ENCODE results near the gene CHAT. TPM values are rescaled to one million over a fixed set of nuclear protein-coding genes. Genes with fewer than 3 reads are reported as not detected.

CHAT gene
- total RNA-seq, 2 donors from 2014 or later, result 0.59 to 0.82 TPM

DNA sequence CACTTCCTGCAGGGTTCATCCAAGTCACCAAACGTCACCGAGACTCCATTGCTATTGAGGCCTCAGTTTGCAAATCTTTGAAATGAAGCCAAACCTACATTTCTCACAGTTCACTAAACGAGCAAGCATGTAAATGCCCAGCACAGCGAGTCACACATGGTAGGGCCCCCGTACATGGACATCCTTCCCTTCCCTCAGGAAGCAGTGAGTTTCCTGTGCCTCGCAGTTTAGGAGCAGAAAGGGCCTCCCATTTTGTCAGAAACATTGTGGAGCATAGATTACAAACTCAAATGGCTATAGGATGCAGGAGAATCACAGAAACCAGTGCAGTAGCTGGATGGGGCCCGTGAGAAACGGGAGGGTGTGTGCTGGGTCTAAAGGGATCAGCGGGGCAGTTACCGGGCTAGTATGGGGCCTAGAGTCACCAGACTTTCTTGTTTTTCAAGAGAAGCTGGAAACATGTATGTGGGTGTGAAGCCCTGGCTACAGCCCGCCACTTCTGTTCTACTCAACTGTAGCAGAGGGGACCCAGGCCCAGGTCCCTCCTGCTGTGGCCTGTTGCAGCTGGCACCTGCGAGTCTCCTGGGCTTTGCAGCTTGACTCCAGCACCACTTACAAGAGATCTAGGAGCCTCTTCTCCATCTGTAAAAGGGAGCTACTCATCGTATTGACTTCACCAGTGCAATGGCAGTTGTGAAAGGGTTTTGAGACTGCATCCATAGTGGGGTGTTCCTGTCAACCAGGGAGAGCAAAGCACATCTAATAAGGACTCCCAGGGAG, 17.9 kb upstream of the CHAT start:
- intact Hi-C loops (cut with DNase I, micrococcal nuclease), result no loop called here
- no peak for DNase-seq

DNA sequence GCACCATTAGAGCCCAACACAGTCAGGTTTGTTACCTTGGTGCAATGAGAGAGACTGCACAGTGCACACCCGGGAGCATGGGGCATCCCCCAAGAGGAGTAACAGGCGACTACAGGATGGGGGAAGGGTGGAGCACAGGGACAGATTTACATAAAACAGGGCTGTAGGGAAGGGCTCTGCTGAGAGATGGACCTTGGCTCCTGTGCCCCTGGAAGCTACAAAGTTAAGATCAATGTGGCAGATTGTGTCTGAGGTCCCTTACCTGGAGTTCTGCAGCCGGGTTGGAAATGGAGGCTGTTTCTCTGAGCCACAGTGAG, 17.4 kb upstream of the CHAT start:
- ATAC-seq (no peak), DNase-seq (no peak)
- intact Hi-C loops (cut with DNase I, micrococcal nuclease), result no loop called here

More for the DNA sequence above, 17.9 kb upstream of the CHAT start:
- no peak for ATAC-seq

DNA sequence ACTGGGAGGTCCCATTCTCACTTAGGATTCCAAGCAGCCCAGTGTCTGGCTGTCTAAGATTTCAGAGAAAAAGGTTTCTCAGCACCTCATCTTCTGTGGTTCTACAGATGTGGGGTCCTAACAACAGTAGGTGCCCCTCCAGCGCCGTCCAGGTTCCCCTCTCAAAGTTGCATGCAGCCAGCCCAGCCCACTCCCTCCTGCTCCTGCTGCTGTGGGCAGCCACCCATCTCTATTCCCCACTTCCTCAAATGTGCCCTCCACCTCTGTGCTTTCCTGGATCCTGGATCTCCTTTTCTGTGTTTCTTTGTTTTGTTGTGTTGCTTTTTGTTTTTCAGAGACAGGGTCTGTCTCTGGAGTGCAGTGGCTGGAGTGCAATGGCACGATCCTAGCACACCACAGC, 17.0 kb upstream of the CHAT start:
- ATAC-seq (no peak), DNase-seq (no peak)
- intact Hi-C loops (cut with DNase I, micrococcal nuclease), result no loop called here

DNA sequence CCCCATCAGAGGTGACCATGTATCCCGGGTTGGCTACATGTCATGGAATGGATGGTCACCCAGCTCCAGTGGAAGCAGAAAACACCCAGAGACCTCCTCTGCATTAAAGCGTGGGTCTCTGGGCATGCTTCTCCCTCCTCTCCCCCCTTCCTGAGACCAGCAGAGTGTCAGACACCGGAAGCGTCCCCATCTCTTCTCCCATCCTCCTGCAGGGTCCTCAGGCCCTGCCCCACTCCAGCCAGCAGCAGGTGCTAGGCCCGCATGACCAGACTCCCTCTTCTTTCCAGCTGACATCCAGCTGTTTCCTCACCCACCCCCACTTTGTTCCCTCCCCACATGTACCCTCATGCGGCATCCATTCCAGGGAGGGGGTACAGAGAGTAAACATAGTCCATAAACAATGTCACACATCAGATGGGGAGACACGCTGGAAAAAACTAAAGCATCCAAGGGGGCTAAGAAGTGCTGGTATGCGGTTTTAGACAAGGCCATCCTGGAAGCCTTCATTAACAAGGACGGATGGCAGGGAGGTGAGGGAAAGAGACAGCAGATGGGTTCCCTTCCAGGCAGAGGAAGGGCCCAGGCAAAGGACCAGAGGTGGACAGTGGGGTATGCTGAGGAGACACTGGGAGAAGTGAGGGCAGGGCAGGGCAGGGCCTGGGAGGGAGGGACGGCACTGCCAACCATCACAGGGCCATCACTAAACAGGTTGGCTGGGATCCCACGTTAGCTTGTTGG, 16.2 kb upstream of the CHAT start:
- intact Hi-C loops (cut with DNase I, micrococcal nuclease), result no loop called here
- DNase-seq (no peak), ATAC-seq (no peak)

DNA sequence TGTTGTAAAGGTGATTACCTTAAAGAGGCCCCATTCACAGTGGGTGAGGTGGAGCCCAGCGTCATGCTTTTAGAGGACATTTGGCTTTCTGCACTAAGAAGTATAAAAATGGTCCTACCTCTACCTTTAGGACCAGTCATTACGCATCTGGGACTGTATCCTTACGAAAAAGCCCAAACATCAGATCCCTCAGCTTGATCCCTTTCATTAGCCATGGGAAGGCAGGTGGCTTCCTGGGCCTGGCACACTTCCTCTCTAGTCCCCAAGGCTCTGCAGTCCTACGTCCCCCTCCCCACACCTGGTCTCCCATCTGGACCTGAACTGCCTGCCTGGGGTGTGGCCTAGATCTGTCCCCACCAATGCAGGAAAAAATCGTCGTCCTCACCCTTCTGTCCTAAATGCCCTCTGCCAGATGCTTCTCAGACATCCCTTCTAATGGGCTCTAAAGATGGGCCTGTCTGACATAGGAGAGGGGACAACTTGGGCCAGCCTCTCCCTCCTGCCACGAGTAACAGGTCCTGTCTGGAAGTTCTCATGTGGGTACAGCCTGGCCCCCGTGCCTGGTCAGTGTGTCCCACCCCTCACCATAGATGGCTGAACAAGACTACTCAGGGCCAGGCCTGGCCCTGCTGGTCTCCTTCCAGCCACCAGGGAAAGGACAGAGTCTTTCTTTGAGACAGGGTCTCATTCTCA, 15.5 kb upstream of the CHAT start:
- no peak for ATAC-seq
- no peak for DNase-seq
- intact Hi-C loops (cut with DNase I, micrococcal nuclease), result no loop called here

DNA sequence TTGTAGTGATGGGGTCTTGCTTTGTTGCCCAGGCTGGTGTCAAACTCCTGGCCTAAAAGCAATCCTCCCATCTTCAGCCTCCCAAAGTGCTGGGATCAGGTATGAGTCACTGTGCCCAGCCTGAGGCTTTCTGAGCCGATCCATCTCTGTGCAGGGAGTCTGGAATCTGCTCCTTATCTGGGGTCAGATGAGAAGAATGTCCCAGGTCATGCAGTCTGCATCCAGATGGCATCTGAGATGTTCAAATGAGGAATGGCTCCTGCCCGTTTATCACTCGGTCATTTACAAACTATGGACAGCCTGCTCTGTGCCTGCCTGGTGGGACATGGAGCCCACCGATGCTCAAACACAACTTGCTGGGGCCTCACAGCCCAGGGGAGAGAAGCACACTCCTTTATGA, 14.9 kb upstream of the CHAT start:
- DNase-seq (no peak), ATAC-seq (no peak)
- intact Hi-C loops (cut with DNase I, micrococcal nuclease), result no loop called here

DNA sequence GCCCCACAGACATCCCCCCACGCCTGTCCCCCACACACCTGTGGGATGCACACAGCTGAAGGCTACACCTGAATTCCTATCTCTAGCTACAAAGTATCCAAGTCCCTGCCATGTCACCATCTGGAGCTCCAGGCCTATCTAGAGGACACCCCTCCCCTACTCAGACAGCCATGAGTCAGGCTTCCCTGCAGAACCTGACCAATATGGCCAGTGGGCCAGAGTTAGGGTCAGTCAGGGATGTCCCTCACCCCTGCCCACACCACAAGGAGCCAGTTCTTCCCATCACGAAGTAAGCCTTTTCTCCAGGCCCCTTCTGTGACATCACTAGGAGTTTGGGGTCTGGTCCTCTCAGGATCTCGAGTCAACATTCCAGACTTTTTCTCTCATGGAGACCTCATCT, 14.3 kb upstream of the CHAT start:
- ATAC-seq (no peak), DNase-seq (no peak)
- intact Hi-C loops (cut with DNase I, micrococcal nuclease), result no loop called here

DNA sequence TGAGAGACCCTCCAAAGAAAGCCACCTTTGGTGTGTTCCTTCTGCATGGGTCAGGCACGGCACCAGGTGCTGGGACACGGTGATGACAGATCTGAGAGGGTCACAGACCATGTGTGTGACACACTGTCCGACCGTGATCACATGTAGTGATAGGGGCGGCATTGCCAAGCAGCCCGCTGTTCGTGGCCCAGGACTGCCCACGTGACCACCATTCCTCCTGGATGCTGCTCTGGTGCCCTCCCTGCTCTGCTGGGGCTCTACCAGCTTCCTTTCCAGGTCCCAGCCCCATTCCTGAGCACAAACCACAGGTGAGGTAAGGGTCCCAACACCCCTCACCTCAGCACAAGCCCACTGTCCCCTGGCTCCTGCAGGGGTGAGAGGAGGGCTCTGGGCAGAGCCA, 13.8 kb upstream of the CHAT start:
- no peak for DNase-seq
- intact Hi-C loops (cut with DNase I, micrococcal nuclease), result no loop called here
- ATAC-seq, result no peak

DNA sequence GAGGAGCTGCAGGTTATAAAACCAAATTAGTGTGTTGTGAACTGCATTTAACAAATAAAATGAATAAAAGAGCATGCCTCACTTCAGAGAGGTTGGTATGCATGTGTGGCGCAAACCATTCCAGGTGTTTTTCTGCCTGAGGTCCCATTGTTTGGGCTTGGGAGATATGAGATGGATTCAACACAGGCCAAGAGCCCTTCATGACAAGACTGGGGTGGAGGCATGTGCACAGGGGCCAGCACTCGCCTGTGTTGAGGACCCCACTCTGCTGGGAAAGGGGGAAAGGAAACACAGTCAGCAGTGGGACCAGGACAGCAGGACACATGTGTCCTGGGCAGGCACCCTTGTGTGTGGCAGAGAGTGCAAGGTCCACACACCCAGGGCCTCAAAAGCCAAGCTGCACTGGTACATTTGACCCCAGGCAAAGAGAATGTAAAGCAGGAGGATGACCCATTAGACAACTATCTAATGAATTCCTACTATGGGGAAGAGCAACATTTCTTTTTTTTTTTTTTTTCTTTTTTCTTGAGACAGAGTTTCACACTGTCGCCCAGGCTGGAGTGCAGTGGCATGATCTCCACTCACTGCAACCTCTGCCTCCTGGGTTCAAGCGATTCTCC, 12.9 kb upstream of the CHAT start:
- no peak for ATAC-seq
- DNase-seq, result no peak
- intact Hi-C loops (cut with DNase I, micrococcal nuclease), result no loop called here

DNA sequence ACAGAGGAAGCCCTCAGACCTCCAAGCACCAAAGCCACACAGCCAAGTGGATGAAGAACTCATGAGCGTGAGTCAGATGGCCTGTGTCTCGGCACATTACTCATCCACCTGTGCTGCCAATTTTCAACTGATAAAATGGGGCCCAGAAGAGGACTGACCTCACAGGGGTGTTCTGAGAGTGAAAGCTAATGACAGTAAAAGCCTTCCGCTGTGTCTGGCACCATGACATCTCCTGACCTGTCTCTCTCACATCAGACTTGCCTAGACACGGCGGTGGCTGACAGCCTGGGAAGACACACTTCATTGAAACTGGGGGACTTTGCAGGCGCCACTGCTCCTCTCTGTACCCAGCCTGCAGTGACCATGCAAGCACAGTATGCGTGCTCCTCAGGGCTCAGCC, 12.0 kb upstream of the CHAT start:
- intact Hi-C loops (cut with DNase I, micrococcal nuclease), result no loop called here
- ATAC-seq (no peak), DNase-seq (no peak)

DNA sequence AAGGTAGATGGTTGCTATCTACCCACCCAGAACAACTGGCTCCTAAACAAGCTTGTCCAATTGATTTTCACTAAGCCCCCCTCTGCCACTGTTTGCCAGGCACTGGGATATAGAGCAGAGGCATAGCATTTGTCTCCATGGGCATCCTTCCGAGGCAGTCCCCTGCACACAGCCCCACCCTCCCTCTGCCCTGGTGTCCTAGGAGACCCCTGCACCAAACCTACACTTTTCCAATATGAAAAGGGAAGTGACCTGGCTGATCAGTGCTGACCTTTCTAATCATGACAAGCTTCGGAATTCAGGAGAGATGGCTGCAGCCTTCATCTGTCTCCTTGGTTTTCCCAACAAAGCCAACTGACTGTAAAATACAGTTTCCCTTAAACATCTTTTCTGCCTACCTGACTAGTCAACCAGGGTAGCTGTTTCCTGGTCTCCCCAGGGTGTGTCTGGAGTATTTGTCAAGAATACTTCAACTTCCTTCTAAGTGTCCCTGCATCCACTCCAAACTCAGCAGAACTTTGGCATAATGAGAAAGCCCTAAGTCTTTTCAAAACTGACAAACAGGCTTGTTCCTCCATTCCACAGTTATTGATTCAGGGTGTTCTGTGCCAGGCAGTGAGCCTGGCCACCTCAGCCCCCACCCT, 11.3 kb upstream of the CHAT start:
- DNase-seq (no peak), ATAC-seq (no peak)

DNA sequence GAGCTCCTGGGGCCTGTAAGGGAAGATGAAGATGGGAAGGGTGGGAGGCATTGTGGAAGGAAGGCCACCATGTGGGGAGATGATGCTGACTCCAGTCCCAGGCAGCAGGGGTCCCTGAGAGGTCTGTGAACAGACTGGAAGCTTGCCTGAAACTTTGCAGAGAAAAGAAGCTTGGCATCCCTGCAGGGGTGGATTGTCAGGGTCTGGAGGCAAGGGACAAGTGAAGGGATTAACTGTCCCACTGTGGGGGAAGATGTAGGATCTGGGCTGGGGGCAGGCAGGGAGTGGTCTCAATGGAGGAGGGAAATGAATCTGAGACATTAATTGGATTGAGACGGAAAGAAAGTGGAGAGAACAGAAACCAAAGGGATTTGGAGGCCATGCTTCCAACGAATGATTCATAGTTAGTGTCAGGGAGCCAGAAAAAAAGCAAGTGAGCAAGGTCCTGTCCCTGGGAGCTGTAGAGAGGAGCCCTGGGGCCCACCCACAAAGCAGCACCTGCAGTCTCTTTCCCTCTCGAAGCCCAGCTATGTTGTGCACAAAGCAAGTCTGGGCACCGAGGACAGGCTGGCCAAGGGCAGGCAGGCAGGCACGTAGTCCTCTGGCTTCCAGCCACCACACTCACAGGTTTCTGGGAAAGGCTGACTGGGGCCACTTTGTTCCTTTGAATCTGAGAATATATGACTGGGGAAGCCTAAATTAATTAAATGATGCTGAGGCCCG, 8.5 kb upstream of the CHAT start:
- DNase-seq, result no peak
- ATAC-seq, result no peak
- intact Hi-C loops (cut with DNase I, micrococcal nuclease), result no loop called here

More for the DNA sequence above, 11.3 kb upstream of the CHAT start:
- intact Hi-C loops (cut with DNase I, micrococcal nuclease), result no loop called here

DNA sequence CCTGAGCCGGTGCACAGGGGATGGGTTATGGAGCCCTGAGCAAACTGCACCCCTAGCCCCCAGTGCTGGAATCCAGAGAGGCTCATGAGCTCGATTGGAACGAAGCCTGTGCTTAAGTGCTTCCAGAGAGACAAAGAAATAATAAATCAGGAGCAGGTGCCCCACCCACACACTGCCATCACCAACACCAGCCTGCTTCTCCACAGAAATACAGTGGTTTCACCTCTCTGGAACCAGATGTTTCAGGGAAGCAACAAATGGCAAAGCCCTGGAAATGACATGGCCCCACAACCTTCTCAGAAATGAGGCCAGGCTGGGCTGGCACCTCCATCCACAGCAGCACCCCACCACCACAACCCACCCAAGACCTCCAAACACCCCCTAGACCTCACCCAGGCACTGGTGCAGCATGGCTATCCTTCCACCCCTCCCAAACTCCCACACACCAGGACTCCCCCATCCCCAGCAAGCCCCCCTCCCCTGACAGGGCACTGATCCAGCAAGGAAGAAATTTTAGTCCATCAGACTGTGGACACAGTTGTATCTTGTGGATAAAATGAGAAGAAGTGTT, 7.8 kb upstream of the CHAT start:
- ATAC-seq (no peak), DNase-seq (no peak)
- intact Hi-C loops (cut with DNase I, micrococcal nuclease), result no loop called here

DNA sequence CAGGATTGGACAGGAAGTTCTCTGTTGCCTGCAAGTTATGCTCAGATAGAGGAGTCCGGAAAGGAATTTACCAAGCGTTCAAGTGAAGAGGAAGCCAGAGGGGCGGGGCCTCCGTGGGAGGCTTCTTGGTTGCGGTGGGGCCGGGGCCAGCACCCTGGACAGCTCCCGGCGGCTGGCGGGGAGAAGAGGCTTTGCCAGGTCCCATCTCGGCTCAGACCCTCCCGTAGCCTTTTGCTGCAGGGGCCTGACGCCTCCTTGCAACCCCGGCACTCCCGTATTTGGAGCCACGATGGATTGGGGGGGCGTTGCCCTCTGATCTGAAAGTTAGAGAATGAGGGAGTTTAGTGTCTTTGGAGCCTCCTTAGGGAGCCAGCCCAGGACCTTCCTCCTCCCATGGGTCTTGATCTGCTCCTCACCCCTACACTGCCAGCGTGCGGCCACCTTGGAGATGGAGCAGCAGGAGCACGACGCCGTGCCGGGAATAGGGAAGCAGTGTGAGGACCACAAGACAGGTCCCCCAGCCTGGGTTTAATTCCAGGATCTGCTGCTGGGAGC, 6.8 kb upstream of the CHAT start:
- intact Hi-C loops (cut with DNase I, micrococcal nuclease), result no loop called here
- peak; percentile 71 for ATAC-seq
- peak in 1 of 2 donors; percentile 66 for DNase-seq

DNA sequence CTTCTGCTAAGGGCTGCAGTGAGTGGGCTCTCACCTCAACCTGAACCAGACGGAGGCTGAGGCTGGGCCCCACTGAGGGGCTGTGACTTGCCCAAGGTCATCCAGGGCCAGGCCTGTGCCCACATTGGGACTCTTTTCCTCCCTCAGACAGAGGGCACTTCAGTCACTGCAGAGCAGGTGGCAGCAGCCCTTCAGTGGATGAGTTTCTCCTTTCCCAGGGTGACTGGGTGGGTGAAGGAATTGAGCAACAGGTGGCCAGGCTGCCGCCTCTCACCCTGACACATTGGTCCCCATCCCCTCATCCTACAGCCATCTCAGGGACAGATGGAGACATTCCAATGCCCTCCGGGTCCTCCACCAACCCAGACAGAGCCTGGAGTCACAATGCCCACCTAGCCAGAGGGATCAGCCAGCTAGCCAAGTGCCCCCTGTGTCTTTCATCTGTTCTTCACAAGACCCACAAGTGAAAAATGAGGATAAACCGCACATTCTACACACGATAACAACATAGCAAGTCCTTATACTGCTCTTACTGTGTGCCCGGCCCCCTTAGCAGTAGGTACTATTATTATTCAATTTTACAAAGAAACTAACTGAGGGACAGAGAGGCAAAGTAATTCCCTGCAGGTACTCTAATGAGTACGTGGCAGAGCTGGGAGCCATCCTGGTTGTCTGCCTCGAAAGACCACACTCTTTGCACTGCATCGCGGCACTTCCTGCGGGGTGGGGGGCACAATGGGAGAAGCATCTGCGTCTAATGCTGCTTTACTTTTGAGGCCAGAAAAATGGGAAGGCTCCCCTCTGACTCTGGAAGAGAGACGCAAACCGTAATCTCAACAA, 5.5 kb upstream of the CHAT start:
- DNase-seq (peak in 1 of 2 donors; percentile 14), ATAC-seq (no peak)
- intact Hi-C loops (cut with DNase I, micrococcal nuclease), result no loop called here

DNA sequence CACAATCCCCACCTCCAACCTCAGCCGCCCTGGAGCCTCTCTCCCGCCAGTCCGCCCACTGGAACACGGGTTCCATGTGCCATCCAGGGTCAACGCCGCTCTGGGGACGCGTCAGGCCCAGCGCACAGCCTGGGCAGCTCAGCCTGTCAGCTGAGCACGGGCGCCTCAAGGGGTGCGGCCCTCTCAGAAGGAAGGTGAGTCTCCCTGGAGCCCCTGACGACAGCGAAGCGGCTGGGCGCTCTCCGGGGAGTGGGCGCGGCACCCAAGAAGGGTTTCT, 4.9 kb upstream of the CHAT start:
- intact Hi-C loops (cut with DNase I, micrococcal nuclease), result no loop called here
- no peak for DNase-seq
- no peak for ATAC-seq
